ENCODE results near the gene SCYGR3.

SCYGR3 gene

DNA sequence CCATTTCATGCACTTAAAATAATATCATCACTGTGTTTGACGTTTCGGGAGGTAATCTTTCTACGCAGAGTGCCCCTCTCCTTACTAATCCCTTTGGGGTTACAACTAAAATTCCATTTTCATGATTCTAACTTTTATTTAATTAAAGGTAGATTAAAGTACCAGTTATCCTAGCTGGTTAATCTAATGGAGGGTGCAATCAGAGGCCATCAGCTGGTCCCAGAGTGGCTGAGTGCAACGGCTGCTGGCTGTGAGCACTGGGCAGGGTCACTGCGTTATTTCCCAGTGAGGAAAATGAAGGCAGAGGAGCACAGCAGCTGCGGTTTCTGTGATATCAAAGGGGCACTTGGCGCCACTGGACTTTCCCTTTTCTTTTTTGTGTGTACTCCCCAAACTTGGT lies 14.8 kb upstream of the SCYGR3 start:
- no peaks in the 10 kb centered on the region for H3K4me1 ChIP-seq (ENCODE audit: control insufficient read depth, low read depth, low read length)
- H3K9ac ChIP-seq (ENCODE audit: low read length), result no peak overlapping the region
- H3K9me3 ChIP-seq (ENCODE audit: control insufficient read depth, low read depth, low read length), result no peaks in the 10 kb centered on the region
- H3K27me3 ChIP-seq (ENCODE audit: control insufficient read depth, insufficient read depth, low read length), result no peaks in the 10 kb centered on the region
- no peak overlapping the region for H3K4me3 ChIP-seq (ENCODE audit: low read length)
- H3K27ac ChIP-seq (ENCODE audit: low read length), result no peak overlapping the region
- no peaks in the 10 kb centered on the region for H3K36me3 ChIP-seq (ENCODE audit: control insufficient read depth, low read depth, low read length)

DNA sequence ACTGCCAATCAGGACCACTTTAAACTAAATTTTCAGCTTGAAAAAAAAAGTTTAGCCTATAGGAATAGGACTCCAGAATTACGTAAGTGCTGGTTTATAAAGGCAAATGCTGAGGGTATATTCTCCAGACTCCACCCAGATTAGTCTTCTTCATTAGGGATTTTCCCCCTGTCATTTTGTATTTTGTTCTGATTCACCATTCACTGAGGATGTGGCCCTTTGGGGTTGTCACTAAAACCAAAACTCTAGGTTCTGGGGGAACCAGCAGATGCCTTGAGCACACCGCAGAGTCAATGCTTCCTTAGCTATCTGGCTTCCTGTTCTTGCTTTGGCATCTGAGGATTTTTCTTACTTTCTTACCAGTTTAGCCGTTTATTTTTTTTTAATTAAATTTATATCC lies 13.1 kb upstream of the SCYGR3 start:
- Histone ChIP-seq H3K27me3 (ENCODE audit: control insufficient read depth, insufficient read depth, low read length) (no peaks in the 10 kb centered on the region), H3K4me1 (ENCODE audit: control insufficient read depth, low read depth, low read length) (no peaks in the 10 kb centered on the region), H3K27ac (ENCODE audit: low read length) (no peak overlapping the region), H3K9me3 (ENCODE audit: control insufficient read depth, low read depth, low read length) (no peaks in the 10 kb centered on the region), H3K36me3 (ENCODE audit: control insufficient read depth, low read depth, low read length) (no peaks in the 10 kb centered on the region), H3K9ac (ENCODE audit: low read length) (no peak overlapping the region), H3K4me3 (ENCODE audit: low read length) (no peak overlapping the region)

DNA sequence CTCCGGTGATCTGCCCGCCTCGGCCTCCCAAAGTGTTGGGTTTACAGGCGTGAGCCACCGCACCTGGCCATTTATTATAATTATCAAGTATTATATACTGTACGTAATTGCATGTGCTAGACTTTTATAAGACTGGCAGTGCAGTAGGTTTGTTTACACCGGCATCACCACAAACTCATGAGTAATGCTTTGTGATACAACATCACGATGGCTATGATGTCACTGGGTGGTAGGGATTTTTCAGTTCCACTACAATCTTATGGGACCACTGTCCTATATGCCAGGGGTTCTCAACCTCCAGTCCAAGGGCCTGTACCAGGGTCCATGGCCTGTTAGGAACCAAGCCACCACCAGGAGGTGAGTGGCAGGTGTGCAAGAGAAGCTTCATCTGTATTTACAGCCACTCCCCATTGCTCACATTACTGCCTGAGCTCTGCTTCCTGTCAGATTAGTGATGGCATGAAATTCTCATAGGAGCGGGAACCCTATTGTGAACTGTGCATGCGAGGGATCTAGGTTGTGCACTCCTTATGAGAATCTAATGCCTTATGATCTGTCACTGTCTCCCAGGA lies 12.0 kb upstream of the SCYGR3 start:
- Histone ChIP-seq H3K9me3 (ENCODE audit: control insufficient read depth, low read depth, low read length) (no peaks in the 10 kb centered on the region), H3K4me3 (ENCODE audit: low read length) (no peak overlapping the region), H3K4me1 (ENCODE audit: control insufficient read depth, low read depth, low read length) (no peaks in the 10 kb centered on the region), H3K9ac (ENCODE audit: low read length) (no peak overlapping the region), H3K27ac (ENCODE audit: low read length) (no peak overlapping the region), H3K27me3 (ENCODE audit: control insufficient read depth, insufficient read depth, low read length) (no peaks in the 10 kb centered on the region), H3K36me3 (ENCODE audit: control insufficient read depth, low read depth, low read length) (no peaks in the 10 kb centered on the region)

DNA sequence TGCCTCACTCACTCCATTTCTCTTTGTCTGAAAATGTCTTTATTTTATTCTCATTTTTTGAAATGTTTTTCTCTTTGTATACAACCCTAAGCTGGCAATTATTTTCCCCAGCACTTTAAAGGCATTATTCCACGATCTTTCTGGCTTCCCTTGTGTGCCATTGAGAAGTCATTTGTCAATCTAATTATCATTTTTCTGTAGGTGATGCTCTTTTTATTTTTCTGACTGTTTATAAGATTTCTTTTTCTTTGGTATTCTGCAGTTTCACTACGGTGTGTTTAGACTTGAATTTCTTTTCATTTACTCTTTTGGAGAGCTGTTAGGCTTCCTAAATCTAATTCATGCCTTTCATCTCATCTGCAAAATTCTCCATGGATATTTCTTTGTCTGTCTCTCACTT lies 10.8 kb upstream of the SCYGR3 start:
- Histone ChIP-seq H3K4me3 (ENCODE audit: low read length) (no peak overlapping the region), H3K9ac (ENCODE audit: low read length) (no peak overlapping the region), H3K9me3 (ENCODE audit: control insufficient read depth, low read depth, low read length) (no peaks in the 10 kb centered on the region), H3K36me3 (ENCODE audit: control insufficient read depth, low read depth, low read length) (no peaks in the 10 kb centered on the region), H3K27ac (ENCODE audit: low read length) (no peak overlapping the region), H3K4me1 (ENCODE audit: control insufficient read depth, low read depth, low read length) (no peaks in the 10 kb centered on the region), H3K27me3 (ENCODE audit: control insufficient read depth, insufficient read depth, low read length) (no peaks in the 10 kb centered on the region)

DNA sequence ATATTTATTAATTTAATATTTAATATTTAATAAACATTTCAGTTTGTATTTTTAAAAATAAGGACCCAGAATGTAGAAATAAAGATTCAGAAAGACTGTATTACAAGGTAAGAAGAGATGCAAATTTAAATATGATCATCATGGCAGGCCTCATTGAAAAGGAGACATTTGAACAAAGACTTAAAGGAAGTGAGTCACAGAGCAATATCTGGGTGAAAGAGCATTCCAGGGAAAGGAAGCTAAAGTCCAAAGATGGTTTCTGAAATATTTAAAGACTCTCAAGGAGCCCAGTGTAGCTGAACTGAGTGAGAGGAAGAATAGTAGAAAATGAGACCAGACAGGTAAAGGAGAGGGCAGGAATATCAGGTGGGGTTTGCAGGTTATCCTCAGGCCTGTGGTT lies 8.6 kb upstream of the SCYGR3 start:
- no peaks in the 10 kb centered on the region for H3K36me3 ChIP-seq (ENCODE audit: control insufficient read depth, low read depth, low read length)
- H3K4me3 ChIP-seq (ENCODE audit: low read length), result no peak overlapping the region
- no peaks in the 10 kb centered on the region for H3K4me1 ChIP-seq (ENCODE audit: control insufficient read depth, low read depth, low read length)
- no peaks in the 10 kb centered on the region for H3K9me3 ChIP-seq (ENCODE audit: control insufficient read depth, low read depth, low read length)
- H3K27me3 ChIP-seq (ENCODE audit: control insufficient read depth, insufficient read depth, low read length), result no peaks in the 10 kb centered on the region
- H3K27ac ChIP-seq (ENCODE audit: low read length), result no peak overlapping the region
- no peak overlapping the region for H3K9ac ChIP-seq (ENCODE audit: low read length)

DNA sequence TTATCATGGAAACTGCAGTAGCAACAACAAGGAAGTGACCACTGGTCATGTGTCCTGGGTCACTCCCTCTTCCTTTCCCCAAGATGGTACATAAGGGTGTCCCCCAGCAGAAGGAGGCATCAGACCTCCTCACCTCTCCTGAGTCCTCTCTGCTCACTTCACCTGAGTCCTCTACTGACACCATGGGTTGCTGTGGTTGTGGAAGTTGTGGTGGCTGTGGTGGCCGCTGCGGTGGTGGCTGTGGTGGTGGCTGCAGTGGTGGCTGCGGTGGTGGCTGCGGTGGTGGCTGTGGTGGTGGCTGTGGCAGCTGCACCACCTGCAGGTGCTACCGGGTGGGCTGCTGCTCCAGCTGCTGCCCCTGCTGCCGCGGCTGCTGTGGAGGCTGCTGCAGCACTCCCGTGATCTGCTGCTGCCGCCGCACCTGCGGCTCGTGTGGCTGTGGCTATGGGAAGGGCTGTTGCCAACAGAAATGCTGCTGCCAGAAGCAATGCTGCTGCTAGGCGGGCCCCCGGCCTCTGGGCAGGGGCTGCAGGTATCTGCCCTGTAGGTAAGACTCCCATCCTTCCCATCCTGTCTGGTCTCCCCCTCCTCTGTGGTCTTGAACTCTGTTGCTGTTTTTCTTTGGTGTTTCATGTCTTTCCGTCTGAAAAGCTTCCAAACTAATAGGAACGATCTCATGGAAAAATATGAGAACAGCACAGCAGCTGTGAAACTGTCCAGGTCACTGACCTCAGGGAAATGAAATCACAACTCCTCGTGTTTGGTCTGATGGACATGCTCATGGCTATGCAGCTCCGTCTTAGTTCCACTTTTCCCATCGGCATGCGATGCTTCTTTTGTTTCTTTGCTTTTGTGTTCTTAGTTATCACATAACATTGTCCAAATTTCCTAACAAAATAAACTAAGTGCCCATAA lies 2.9 kb upstream of the SCYGR3 start, which contains the start of gene SCYGR4:
Gene SCYGR4, plus strand, starts transcription at position 183 of the 915 bp plus-strand sequence. Its CDS starts 0 bp downstream, at position 183.
- Histone ChIP-seq H3K27me3 (ENCODE audit: control insufficient read depth, insufficient read depth, low read length) (no peaks in the 10 kb centered on the region), H3K27ac (ENCODE audit: low read length) (no peak within 1 kb of the TSS), H3K4me1 (ENCODE audit: control insufficient read depth, low read depth, low read length) (peaks cover 11% of the 10 kb centered on the region), H3K9me3 (ENCODE audit: control insufficient read depth, low read depth, low read length) (no peaks in the 10 kb centered on the region), H3K4me3 (ENCODE audit: low read length) (no peak within 1 kb of the TSS), H3K9ac (ENCODE audit: low read length) (no peak within 1 kb of the TSS), H3K36me3 (ENCODE audit: control insufficient read depth, low read depth, low read length) (no peaks in the 10 kb centered on the region)

DNA sequence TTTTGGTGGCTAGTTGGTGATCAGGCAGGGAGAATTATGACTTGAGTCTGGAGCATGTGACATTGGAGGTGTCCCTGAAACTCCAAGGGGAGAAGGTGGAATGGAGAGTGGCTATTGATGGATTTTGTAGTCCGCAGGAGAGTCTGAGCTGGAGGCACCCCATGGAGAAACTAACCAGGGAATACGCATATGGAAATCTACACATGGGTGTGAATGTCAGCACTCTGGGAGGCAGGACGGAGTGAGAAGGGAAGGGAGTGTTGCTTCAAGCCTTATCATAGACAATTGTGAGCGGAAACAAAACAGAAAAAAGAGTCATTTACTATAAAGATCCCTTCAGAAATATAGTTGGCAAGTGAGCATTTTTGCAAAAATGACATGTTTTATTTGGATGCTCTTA lies 2.0 kb upstream of the SCYGR3 start:
- Histone ChIP-seq H3K27me3 (ENCODE audit: control insufficient read depth, insufficient read depth, low read length) (no peaks in the 10 kb centered on the region), H3K9ac (ENCODE audit: low read length) (no peak overlapping the region), H3K36me3 (ENCODE audit: control insufficient read depth, low read depth, low read length) (no peaks in the 10 kb centered on the region), H3K9me3 (ENCODE audit: control insufficient read depth, low read depth, low read length) (no peaks in the 10 kb centered on the region), H3K27ac (ENCODE audit: low read length) (no peak overlapping the region), H3K4me1 (ENCODE audit: control insufficient read depth, low read depth, low read length) (peaks cover 11% of the 10 kb centered on the region), H3K4me3 (ENCODE audit: low read length) (no peak overlapping the region)

DNA sequence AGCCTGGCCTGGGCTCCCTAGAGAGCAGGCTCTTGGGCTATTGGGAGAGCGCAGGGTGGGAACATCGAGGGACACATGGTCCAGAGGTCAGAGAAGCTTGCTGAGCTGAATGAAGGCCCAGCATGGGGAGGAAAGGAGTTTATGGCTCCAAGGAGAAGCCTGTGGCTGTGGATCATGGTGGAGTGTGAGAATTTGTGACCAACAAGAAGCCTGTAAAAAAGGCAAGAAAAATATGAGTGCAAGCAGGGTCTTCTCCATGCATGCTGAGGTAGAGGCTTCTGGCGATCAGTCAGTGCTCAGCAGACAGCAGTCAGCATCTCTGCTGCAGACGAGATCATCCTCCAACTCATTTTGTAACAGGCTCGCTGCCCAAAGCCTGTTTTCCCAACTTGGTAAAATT lies 1.3 kb upstream of the SCYGR3 start:
- Histone ChIP-seq H3K9me3 (ENCODE audit: control insufficient read depth, low read depth, low read length) (no peaks in the 10 kb centered on the region), H3K4me1 (ENCODE audit: control insufficient read depth, low read depth, low read length) (peaks cover 11% of the 10 kb centered on the region), H3K27me3 (ENCODE audit: control insufficient read depth, insufficient read depth, low read length) (no peaks in the 10 kb centered on the region), H3K27ac (ENCODE audit: low read length) (no peak overlapping the region), H3K36me3 (ENCODE audit: control insufficient read depth, low read depth, low read length) (no peaks in the 10 kb centered on the region), H3K4me3 (ENCODE audit: low read length) (no peak overlapping the region), H3K9ac (ENCODE audit: low read length) (no peak overlapping the region)

DNA sequence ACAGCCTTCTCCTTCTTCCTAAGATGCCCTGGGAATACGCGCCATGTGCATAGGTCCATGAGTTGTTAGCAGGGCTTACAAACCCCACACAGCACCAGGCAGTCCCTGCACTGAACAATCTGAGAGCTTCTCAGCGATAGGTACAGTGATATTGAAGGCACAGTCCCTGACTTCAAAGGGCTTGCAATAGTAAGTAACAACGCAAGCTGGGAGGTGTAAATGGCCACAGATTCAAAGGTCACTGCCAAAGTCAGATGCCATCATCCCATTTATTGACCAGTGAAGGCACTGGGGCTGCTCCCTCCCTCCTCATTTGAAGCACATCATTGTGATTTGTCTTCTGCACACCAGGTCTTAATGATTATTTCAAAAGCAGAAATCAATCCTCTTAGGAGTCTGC lies 541 bp upstream of the SCYGR3 start:
- no peaks in the 10 kb centered on the region for H3K36me3 ChIP-seq (ENCODE audit: control insufficient read depth, low read depth, low read length)
- no peaks in the 10 kb centered on the region for H3K27me3 ChIP-seq (ENCODE audit: control insufficient read depth, insufficient read depth, low read length)
- H3K9ac ChIP-seq (ENCODE audit: low read length), result no peak overlapping the region
- no peak overlapping the region for H3K27ac ChIP-seq (ENCODE audit: low read length)
- H3K9me3 ChIP-seq (ENCODE audit: control insufficient read depth, low read depth, low read length), result no peaks in the 10 kb centered on the region
- no peak overlapping the region for H3K4me3 ChIP-seq (ENCODE audit: low read length)
- peaks cover 11% of the 10 kb centered on the region for H3K4me1 ChIP-seq (ENCODE audit: control insufficient read depth, low read depth, low read length)

DNA sequence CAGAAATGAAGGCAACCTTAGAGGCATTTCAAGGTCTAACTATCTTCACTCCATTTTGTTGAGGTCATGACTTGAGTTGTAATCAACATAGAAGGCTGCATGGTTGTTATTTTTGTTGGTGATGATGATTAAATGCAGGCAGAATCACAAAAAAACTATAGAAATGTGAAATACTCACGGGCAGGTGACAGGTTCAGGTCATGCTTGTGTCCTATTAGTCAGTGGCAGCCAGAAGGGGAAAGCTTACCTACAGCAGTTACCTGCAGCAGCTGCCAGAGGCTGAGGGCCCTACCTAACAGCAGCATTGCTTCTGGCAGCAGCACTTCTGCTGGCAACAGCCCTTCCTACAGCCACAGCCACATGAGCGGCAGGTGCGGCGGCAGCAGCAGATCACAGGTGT lies 394 bp downstream of the SCYGR3 start:
- Histone ChIP-seq H3K36me3 (ENCODE audit: control insufficient read depth, low read depth, low read length) (no peaks in the 10 kb centered on the region), H3K27me3 (ENCODE audit: control insufficient read depth, insufficient read depth, low read length) (no peaks in the 10 kb centered on the region), H3K4me1 (ENCODE audit: control insufficient read depth, low read depth, low read length) (peaks cover 11% of the 10 kb centered on the region), H3K9me3 (ENCODE audit: control insufficient read depth, low read depth, low read length) (no peaks in the 10 kb centered on the region), H3K4me3 (ENCODE audit: low read length) (no peak overlapping the region), H3K9ac (ENCODE audit: low read length) (no peak overlapping the region), H3K27ac (ENCODE audit: low read length) (no peak overlapping the region)

DNA sequence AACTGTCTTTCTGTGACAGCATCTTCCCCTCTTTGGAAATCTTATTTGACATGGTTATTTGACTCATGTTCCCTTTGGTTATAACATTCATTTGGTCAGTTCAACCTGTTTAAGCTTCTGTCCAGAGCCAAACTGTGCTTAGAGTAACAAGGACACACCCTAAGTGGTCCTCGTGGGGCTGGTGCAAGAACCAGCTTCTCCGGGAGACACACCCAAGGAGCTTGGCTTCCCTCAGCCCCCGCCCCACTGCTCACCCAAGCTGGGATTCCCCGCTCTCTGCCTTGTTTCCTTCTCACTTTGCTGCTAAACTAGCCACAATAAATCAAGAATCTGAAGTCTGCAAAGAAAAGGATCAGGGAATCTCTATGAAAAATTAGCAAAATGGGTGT lies 1.4 kb downstream of the SCYGR3 start:
- no peaks in the 10 kb centered on the region for H3K36me3 ChIP-seq (ENCODE audit: control insufficient read depth, low read depth, low read length)
- H3K4me1 ChIP-seq (ENCODE audit: control insufficient read depth, low read depth, low read length), result peaks cover 11% of the 10 kb centered on the region
- H3K9ac ChIP-seq (ENCODE audit: low read length), result no peak overlapping the region
- H3K27ac ChIP-seq (ENCODE audit: low read length), result no peak overlapping the region
- no peaks in the 10 kb centered on the region for H3K27me3 ChIP-seq (ENCODE audit: control insufficient read depth, insufficient read depth, low read length)
- H3K4me3 ChIP-seq (ENCODE audit: low read length), result no peak overlapping the region
- H3K9me3 ChIP-seq (ENCODE audit: control insufficient read depth, low read depth, low read length), result no peaks in the 10 kb centered on the region

All from iPS-18a (cell line).